Renal cortex interstitium (tissue), 3 donors: Measurements from ENCODE around the gene MT1B. TPM values are rescaled to one million over a fixed set of nuclear protein-coding genes. Genes with fewer than 3 reads are reported as not detected.

Experiments used
- polyA plus RNA-seq, 3 donors: library from polyadenylated mRNA; unstranded; fragments of 120-200 nt; gene quantifications; one replicate each; pipeline ENCODE4 v1.2.1, GENCODE V29; 2013; ENCODE audit not compliant: insufficient read length in 3 of 3

The MT1B gene
- polyA plus RNA-seq, 3 donors, result not detected

Other genes starting within 250 kb of the MT1B start
- gene AMFR, start 226.3 kb upstream of the MT1B start, polyA plus RNA-seq, result 100 to 1,000 TPM; 141 to 145 (median 144) TPM
- 100 to 1,000 TPM; 125 to 152 (median 135) TPM for gene NUDT21, start 200.6 kb upstream of the MT1B start, polyA plus RNA-seq
- gene OGFOD1, start 200.3 kb upstream of the MT1B start, polyA plus RNA-seq, result 10 to 100 TPM; 38.9 to 40.9 (median 39.6) TPM
- 100 to 1,000 TPM in 1 of 3 donors, 10 to 100 TPM in 2; 68.1 to 116 (median 92.6) TPM for gene BBS2, start 131.9 kb upstream of the MT1B start, polyA plus RNA-seq
- gene MT4, start 86.8 kb upstream of the MT1B start, polyA plus RNA-seq, result not detected
- gene MT3, start 62.4 kb upstream of the MT1B start, polyA plus RNA-seq, result 1 to 10 TPM in 1 of 3 donors, under 1 TPM in 2; 0.84 to 1.3 (median 0.85) TPM
- 10 to 100 TPM; 14.5 to 29.8 (median 25.6) TPM for gene MT2A, start 43.3 kb upstream of the MT1B start, polyA plus RNA-seq
- 10 to 100 TPM; 16.0 to 23.9 (median 17.3) TPM for gene MT1E, start 26.1 kb upstream of the MT1B start, polyA plus RNA-seq
- gene MT1M, start 19.2 kb upstream of the MT1B start, polyA plus RNA-seq, result under 1 TPM in 1 of 3 donors, not detected in 2; 0.20 TPM
- gene MT1A, start 13.2 kb upstream of the MT1B start, polyA plus RNA-seq, result not detected
- 10 to 100 TPM; 48.4 to 77.2 (median 58.2) TPM for gene MT1F, start 6.1 kb downstream of the MT1B start, polyA plus RNA-seq
- gene MT1G, start 16.2 kb downstream of the MT1B start, polyA plus RNA-seq, result 10 to 100 TPM; 31.1 to 90.7 (median 45.7) TPM
- 10 to 100 TPM in 2 of 3 donors, 1 to 10 TPM in 1; 4.5 to 25.2 (median 12.1) TPM for gene MT1H, start 17.9 kb downstream of the MT1B start, polyA plus RNA-seq
- gene MT1X, start 30.6 kb downstream of the MT1B start, polyA plus RNA-seq, result 10 to 100 TPM; 24.8 to 30.2 (median 27.0) TPM
- gene NUP93, start 78.2 kb downstream of the MT1B start, polyA plus RNA-seq, result 100 to 1,000 TPM in 1 of 3 donors, 10 to 100 TPM in 2; 82.7 to 106 (median 89.4) TPM
- 10 to 100 TPM; 16.5 to 49.8 (median 20.8) TPM for gene SLC12A3, start 213.3 kb downstream of the MT1B start, polyA plus RNA-seq